Muscle layer of colon (tissue), 2 donors: ENCODE data around the gene ACVR1B.

Experiments
- H3K27ac ChIP-seq: one replicate; pipeline ENCODE4 v1.7.0; 2013; ENCODE audit warnings: low read depth, mild to moderate bottlenecking, low read length, moderate library complexity
- H3K27me3 ChIP-seq, 2 donors: one replicate each; pipeline ENCODE4 v1.7.0; 2013; ENCODE audit warnings: low read length in 2 of 2, mild to moderate bottlenecking in 2 of 2; ENCODE audit not compliant: insufficient read depth in 2 of 2, control insufficient read depth in 1 of 2
- H3K36me3 ChIP-seq: one replicate; pipeline ENCODE4 v1.7.0; 2013; ENCODE audit warnings: mild to moderate bottlenecking, low read length; ENCODE audit not compliant: insufficient read depth
- H3K4me1 ChIP-seq: one replicate; pipeline ENCODE4 v1.7.0; 2013; ENCODE audit warnings: mild to moderate bottlenecking, low read length; ENCODE audit not compliant: insufficient read depth
- H3K4me3 ChIP-seq, 2 donors: one replicate each; pipeline ENCODE4 v1.7.0; 2013; ENCODE audit warnings: low read length in 2 of 2, low read depth in 1 of 2, mild to moderate bottlenecking in 1 of 2, moderate library complexity in 1 of 2
- H3K9ac ChIP-seq: one replicate; pipeline ENCODE4 v1.7.0; 2013; ENCODE audit warnings: low read length
- H3K9me3 ChIP-seq: one replicate; pipeline ENCODE4 v1.7.0; 2013; ENCODE audit warnings: mild to moderate bottlenecking, low read length
- donor health status: abdominal sarcoma.
- donor health status: Adenocarcinoma of cecum.

The ACVR1B gene

DNA sequence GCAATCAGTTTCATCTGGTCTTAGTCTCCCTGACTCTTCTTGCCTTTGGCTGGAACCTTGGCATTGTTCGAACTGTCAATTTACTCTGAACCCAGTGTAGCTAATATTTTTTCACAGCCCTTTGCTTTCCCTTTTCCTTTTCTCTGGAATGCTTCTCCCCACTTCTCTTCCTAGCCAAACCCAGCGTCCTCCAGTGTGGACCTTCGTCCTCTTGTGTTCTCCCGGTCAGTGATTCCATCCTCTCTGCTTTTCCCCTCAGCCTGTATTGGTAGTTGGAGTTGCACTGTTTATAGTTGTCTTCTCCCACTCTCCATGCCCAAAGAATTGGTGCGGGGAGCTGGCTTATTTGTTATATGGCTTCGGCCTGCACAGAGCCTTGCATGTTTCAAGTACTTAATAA, 9.4 kb downstream of the ACVR1B start:
- H3K9me3 ChIP-seq, result no peaks in the 10 kb centered on the region
- H3K4me1 ChIP-seq, result peaks cover 12% of the 10 kb centered on the region
- no peak overlapping the region for H3K4me3 ChIP-seq
- no peak overlapping the region for H3K27ac ChIP-seq
- H3K36me3 ChIP-seq, result no peaks in the 10 kb centered on the region
- H3K27me3 ChIP-seq, result no peaks in the 10 kb centered on the region
- no peak overlapping the region for H3K9ac ChIP-seq

DNA sequence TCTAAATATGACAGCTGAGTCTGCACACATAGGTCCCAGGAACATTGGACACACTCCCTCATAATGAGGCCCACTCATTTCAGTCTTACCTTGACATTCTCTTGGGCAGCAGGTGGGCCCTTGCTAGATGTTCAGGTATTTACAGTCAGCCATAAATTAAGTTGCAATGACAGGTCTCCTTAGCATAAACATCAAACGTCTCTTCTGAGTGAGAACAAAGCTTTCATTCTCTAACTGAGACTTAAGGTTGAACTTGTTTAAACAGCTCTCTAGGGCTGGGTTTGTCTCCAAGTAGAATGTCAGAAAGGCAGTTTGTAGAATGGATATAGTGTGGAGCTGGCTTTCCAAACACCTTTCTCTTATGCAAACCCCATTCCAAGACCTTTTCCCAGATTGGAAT, 10.3 kb downstream of the ACVR1B start:
- Histone ChIP-seq H3K4me1 (peaks cover 12% of the 10 kb centered on the region), H3K9ac (no peak overlapping the region), H3K27me3 (no peaks in the 10 kb centered on the region), H3K27ac (no peak overlapping the region), H3K4me3 (no peak overlapping the region), H3K36me3 (no peaks in the 10 kb centered on the region), H3K9me3 (no peaks in the 10 kb centered on the region)

GRCh38 chr12:51962737-51963136, 11.2 kb downstream of the ACVR1B start:
- Histone ChIP-seq H3K27me3 (no peaks in the 10 kb centered on the region), H3K4me3 (no peak overlapping the region), H3K36me3 (no peaks in the 10 kb centered on the region), H3K4me1 (peaks cover 9% of the 10 kb centered on the region), H3K27ac (no peak overlapping the region), H3K9ac (no peak overlapping the region), H3K9me3 (no peaks in the 10 kb centered on the region)

DNA sequence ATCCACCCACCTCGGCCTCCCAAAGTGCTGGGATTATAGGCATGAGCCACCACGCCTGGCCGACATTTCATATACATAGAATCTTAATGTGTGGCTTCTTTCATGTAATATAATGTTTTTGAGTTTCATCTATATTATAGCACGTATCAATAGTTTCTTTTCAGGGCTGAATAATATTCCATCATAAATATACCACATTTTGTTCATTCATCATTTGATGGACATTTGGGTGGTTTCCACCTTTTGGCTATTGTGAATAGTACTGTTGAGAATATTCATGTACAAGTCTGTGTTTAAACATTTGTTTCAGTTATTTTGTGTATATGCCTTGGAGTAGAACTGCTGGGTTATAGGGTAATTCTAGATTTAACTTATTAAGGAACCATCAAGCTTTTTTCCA, 12.0 kb downstream of the ACVR1B start:
- Histone ChIP-seq H3K27ac (no peak overlapping the region), H3K4me1 (peaks cover 7% of the 10 kb centered on the region)

DNA sequence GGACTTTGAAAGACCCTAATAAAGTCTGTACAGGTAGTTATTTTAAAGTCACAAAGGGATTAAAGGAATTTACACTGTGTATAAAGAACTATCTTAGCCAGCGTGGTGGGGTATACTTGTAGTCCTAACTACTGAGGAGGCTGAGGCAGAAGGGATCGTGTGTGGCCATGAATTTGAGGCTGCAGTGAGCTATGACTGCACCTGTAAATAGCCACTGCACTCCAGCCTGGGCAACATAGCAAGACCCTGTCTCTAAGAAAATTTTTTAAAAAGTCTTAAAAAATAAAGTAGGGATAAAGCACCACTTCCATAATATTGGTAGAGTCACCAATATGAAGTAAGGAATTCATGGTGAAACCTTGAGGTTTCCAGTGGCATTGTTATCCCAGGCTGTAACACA, 18.1 kb downstream of the ACVR1B start:
- no peaks in the 10 kb centered on the region for H3K27me3 ChIP-seq

More for the DNA sequence above, 12.0 kb downstream of the ACVR1B start:
- Histone ChIP-seq H3K9me3 (no peaks in the 10 kb centered on the region), H3K27me3 (no peaks in the 10 kb centered on the region), H3K4me3 (no peak overlapping the region), H3K36me3 (no peaks in the 10 kb centered on the region), H3K9ac (no peak overlapping the region)

DNA sequence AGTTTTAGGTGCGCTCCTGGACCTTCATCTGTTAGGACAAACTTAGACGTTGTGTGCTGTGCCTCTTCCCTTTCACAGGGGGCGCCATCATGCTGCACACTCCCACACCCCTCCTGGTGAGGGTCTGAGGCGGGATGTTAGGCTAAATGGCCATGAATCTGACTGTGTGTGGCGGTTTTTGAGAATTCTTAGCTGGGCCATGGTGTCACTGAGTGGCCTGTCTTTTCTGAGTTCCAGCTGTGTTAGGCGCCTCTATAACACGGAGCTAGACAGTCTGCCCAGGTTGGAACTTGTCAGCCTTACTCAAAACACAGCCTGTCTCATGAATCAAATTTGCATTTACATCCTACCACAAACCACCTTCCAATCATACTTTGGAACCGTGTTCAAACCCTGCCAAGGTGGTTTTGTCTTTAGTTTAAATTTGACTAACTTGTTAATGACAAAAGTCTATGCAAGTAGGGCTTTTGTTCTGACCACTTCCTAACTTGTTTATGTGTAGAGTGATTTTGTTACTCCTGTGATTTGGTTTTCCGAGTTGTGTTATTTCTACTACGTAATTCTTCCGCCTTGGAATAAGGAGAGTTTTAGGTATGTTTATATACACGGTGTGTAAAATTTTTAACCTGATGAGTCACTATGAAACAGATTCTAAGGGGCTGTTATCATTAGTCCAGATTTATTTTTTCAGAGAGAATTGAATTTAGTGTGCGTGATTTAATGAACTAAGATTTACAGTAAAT, 19.6 kb downstream of the ACVR1B start:
- Histone ChIP-seq H3K27ac (no peak overlapping the region), H3K4me1 (peaks cover 37% of the 10 kb centered on the region), H3K4me3 (no peak overlapping the region), H3K27me3 (no peaks in the 10 kb centered on the region), H3K36me3 (peaks cover 13% of the 10 kb centered on the region), H3K9ac (no peak overlapping the region), H3K9me3 (no peaks in the 10 kb centered on the region)

More for the DNA sequence above, 18.1 kb downstream of the ACVR1B start:
- no peak overlapping the region for H3K4me3 ChIP-seq
- H3K27ac ChIP-seq, result no peak overlapping the region
- H3K36me3 ChIP-seq, result peaks cover 3% of the 10 kb centered on the region
- peaks cover 37% of the 10 kb centered on the region for H3K4me1 ChIP-seq
- H3K9ac ChIP-seq, result no peak overlapping the region
- no peaks in the 10 kb centered on the region for H3K9me3 ChIP-seq

DNA sequence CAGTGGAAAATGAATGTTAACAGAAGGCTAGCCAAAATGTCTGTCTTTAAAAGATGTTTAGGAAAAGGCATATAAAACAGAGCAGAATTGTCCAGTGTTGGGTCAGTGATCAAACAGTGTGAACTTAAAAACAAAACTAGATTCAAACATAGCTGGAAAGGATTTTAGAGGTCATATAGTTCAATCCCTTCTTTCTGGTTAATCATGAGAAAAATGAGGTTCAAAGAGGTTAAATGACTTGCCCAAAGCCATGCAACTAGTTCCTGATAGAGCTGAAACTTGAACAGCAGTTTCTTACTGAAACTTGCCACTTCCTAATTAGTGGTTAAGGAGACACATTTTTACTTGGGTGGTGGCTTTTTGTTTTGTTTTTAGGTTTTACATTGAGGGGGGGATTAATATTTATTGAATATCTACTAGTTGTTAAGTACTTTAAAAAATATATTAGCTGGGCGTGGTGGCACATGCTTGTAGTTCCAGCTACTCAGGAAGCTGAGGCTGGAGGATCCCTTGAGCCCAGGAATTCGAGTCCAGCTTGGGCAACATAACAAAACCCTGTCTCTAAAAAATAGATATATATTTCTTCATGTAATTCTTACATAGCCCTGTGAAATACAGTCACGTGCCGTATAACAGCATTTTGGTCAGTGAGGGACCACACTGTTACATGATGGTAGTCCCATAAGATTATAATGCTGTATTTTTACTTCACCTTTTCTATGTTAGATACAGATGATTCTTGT, 20.4 kb downstream of the ACVR1B start:
- H3K4me3 ChIP-seq, result no peak overlapping the region
- H3K36me3 ChIP-seq, result peaks cover 21% of the 10 kb centered on the region
- no peaks in the 10 kb centered on the region for H3K9me3 ChIP-seq
- no peak overlapping the region for H3K9ac ChIP-seq
- H3K27ac ChIP-seq, result no peak overlapping the region
- peaks cover 37% of the 10 kb centered on the region for H3K4me1 ChIP-seq
- no peaks in the 10 kb centered on the region for H3K27me3 ChIP-seq

DNA sequence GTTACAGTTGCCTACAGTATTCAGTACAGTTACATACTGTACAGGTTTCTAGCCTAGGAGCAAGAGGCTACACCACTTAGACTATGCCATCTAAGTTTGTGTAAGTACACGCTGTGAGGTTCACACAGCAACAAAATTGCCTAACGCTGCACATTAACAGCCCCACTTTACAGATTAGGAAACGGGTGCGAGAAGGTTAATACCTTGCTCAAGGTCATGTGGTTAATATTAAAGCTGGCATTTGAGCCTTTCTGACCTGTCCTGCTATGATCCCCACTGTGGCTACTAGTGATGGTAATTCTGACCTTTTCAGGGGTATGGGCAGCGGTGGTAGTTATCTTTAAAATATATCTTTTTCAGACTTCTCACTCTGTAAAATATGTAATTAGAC, 20.9 kb downstream of the ACVR1B start:
- Histone ChIP-seq H3K9ac (no peak overlapping the region), H3K9me3 (no peaks in the 10 kb centered on the region), H3K27me3 (no peaks in the 10 kb centered on the region), H3K4me3 (no peak overlapping the region), H3K4me1 (peaks cover 37% of the 10 kb centered on the region), H3K36me3 (peaks cover 23% of the 10 kb centered on the region), H3K27ac (no peak overlapping the region)

DNA sequence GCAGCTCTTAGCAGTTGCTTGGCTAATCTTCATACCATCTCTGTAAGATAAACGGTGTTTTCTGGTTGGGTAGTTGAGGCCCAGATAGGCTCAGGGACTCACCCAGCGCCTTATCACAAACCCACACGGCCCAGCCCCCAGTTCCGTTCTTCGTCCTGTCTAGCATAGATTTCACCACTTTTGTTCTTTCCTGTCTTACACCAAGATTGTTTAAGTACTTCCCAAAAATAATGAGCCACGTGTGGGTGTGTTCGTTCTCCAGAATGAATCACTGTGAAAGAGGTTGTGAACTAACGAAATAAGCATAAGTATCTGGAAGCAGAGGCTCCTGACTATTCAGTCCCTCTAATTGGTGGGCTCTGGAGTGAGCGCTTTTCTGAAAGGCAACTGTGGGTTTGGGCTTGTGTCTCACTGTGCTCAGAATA, 21.4 kb downstream of the ACVR1B start:
- no peaks in the 10 kb centered on the region for H3K9me3 ChIP-seq
- H3K4me3 ChIP-seq, result no peak overlapping the region
- H3K9ac ChIP-seq, result no peak overlapping the region
- H3K27ac ChIP-seq, result no peak overlapping the region
- H3K4me1 ChIP-seq, result peaks cover 37% of the 10 kb centered on the region
- H3K27me3 ChIP-seq, result no peaks in the 10 kb centered on the region
- H3K36me3 ChIP-seq, result peaks cover 25% of the 10 kb centered on the region

- Histone ChIP-seq H3K9ac (no peak overlapping the region), H3K36me3 (peaks cover 30% of the 10 kb centered on the region), H3K4me3 (no peak overlapping the region), H3K27me3 (no peaks in the 10 kb centered on the region), H3K4me1 (peaks cover 37% of the 10 kb centered on the region), H3K9me3 (no peaks in the 10 kb centered on the region), H3K27ac (no peak overlapping the region)
These were observed 22.1 kb downstream of the ACVR1B start for GRCh38 chr12:51973560-51973959.

GRCh38 chr12:51974646-51975045, 23.1 kb downstream of the ACVR1B start:
- H3K27me3 ChIP-seq, result no peaks in the 10 kb centered on the region
- peaks cover 37% of the 10 kb centered on the region for H3K4me1 ChIP-seq
- H3K9ac ChIP-seq, result no peak overlapping the region
- H3K27ac ChIP-seq, result no peak overlapping the region
- H3K9me3 ChIP-seq, result no peaks in the 10 kb centered on the region
- H3K4me3 ChIP-seq, result no peak overlapping the region
- H3K36me3 ChIP-seq, result peaks cover 26% of the 10 kb centered on the region
